ENCODE data around the gene CNOT3.

The CNOT3 gene

DNA sequence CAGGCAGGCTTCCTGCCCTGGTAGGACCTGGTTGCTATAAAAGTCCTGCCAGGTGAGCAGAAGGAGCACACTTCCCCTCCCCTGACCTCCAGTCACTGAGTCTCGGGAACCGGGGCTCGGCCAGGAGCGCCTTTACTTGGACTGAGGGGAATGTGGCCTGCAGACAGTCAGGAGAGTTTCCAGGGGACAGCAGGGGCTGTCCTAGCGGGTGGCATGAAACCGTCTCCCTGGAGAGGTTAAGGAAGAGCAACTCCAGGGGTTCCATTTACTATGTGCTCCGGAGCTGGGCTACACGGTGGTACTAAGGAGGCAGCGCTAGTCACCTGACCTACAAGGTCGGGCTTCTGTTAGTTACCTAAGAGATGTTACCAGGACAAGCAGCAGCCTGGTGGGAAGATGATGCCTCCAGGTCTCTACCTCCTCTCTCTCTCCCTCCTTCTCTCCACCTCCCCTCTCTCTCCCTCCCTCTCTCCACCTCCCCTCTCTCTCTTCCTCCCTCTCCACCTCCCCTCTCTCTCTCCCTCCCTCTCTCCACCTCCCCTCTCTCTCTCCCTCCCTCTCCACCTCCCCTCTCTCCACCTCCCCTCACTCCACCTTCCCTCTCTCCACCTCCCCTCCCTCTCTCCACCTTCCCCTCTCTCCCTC is 4.1 kb upstream of the CNOT3 start:
- DNase-seq: peak; percentile 23 to 35
- TF ChIP-seq GATA1 (IDR thresholded peaks at IDR 0.05; ENCODE audit: low read depth, low read length): no peak
- no peak for TF ChIP-seq POLR2A (IDR thresholded peaks at IDR 0.05; ENCODE audit: low read length)

DNA sequence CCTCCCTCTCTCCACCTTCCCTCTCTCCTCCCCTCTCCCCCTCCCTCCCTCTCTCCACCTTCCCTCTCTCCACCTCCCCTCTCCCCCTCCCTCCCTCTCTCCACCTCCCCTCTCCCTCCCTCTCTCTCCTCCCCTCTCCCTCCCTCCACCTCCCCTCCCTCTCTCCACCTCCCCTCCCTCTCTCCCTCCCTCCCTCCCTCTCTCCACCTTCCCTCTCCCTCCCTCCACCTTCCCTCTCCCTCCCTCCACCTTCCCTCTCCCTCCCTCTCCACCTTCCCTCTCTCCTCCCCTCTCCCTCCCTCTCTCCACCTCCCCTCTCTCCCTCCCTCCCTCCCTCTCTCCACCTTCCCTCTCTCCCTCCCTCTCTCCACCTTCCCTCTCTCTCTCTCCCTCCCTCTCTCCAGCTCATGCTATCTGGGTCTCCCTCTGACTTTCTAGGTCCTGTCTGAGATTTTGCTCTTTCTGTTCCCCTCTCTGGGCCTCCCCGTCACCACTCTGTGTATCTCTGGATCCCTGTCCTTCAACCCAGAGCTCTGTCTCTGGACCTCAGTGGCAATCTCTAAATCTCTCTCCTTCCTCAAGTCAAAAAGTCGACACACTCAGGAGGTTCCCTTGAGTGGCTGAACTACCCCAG is 3.5 kb upstream of the CNOT3 start:
- no peak for TF ChIP-seq POLR2A (IDR thresholded peaks at IDR 0.05; ENCODE audit: low read length)
- TF ChIP-seq GATA1 (IDR thresholded peaks at IDR 0.05; ENCODE audit: low read depth, low read length): no peak
- no peak for DNase-seq

DNA sequence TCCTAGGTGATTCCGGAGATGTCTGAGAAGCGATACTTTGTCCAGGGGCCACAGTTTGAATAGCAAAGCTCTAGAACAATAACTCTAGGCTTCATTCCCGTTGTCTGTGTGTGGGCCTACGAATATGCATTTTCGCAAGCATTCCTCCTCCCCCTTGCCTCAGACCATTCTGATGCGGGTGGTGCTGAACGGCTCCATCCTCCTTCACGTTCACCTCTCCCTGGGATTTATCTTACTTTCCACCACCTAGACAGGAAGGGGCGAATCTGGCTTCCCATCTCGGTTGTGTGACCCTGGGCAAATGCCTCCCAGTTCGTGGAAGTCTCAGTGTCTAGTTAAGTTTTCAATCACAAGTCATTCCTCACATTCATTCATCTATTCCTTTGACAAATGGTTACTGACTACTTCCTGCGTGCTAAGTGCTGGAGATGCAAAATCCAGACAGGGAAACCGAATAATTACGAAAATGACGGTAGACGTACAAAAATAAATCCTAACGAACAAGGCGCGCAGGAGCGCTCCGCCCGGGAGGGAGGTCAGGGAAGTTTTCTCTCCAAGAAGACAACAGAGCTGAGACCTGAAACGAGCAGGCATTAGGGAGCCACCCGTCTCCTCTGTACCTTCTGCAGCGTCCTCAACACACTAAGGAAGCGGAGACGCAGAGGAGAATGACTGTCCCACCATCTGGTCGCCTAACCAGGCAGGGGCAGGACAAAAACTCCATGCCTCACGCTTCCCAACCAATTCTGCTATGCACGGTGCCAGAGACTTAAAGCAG is 1.3 kb upstream of the CNOT3 start:
- no peak for TF ChIP-seq POLR2A (IDR thresholded peaks at IDR 0.05; ENCODE audit: low read length)
- TF ChIP-seq GATA1 (IDR thresholded peaks at IDR 0.05; ENCODE audit: low read depth, low read length): no peak
- no peak for DNase-seq

DNA sequence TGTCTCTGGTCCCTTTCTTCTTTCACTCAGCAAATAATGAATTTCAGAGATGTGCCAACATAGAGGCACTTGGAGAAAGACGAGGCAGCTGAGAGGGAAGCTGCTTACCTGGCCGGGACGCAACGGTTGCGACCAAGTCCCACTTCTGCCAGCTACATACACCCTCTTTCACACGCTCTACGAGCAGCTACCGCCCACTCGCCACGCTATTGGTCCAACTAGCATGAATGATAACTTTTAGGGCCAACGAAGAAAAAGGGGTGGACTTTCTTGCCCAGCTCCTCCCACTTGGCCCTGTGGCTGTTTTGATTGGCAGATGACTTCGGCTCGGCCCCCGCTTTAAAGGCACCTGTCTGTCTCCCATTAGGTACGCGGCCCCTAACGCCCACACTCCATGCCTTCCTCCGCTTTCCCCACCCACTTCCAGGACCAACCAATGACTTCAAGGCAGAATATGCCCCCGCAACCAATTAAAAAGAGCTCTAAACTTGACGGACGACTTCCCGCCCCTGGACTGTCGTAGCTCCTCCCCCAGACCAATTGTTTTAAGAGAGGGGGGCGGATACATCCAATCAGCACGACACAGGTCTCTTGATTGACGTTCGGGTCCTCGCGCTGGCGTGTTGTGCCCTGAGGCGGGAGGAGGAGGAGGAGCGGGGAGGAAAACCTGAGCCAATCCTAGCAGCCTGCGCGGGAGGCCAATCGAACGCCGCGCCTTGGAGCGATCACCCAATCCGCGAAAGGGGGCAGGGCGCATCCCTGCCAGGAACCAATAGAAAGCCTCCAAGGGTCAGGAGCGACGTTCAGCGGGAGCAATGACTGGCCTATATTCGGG is 481 bp upstream of the CNOT3 start:
- no peak for TF ChIP-seq GATA1 (IDR thresholded peaks at IDR 0.05; ENCODE audit: low read depth, low read length)
- TF ChIP-seq POLR2A (IDR thresholded peaks at IDR 0.05; ENCODE audit: low read length): peak; percentile 59
- DNase-seq: peak; percentile 100

DNA sequence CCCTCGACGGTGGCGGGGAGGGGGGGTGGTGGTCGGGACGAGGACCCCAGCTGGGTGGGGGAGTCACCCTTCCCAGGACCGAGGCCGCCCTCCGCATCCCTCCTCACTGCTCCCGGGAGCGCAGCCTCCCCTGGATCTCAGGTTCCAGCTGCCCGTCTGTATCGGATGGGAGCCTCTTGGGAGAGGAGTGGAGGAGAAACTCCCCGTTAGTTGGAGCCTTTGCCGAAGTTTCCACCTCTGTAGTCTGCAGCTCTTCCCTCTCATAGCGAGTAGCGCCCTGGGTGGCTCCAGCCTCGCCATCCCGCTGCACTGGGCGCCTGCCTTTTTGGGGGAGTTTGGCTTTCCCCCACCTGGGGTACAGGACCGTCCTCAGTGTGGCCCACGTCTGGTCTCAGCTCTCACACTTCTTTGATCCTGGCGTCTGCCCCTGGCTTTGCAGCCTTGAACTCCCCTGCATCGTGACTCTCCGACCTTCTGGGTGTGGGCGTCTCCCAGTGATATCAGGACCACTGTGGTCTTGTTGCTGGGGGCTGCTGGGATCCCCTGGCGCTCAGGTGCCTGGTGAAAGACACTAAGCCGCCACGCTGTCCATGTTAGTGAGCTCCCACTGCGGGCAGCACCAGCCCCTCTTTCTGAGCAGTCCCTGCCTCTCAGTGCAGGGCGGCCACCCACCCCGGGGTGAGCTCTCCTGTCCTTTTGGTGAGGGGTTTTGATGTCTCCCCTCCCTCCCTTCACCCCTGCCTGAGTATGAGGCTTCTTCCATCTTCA is 1.1 kb downstream of the CNOT3 start:
- DNase-seq: peak; percentile 33 to 46
- TF ChIP-seq GATA1 (IDR thresholded peaks at IDR 0.05; ENCODE audit: low read depth, low read length) (no peak), POLR2A (IDR thresholded peaks at IDR 0.05; ENCODE audit: low read length) (no peak)

DNA sequence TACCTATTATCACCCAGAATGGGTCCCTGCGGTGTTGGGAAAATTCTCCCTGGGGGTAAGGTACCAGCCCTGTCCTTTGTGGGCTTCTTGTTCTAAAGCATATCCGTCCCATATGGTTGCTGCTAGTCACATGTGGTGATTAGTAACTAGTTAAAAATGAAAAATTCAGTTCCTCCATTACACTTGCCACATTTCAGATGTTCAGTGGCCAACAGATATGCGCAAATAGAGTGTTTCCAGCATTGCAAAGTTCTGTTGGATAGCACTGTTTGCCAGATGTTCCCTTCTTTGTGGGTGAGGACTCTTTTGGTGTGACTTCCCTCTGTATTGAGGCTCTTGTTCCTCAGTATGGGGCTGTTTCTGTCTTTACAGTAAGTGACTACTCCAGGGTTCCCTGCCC is 3.8 kb downstream of the CNOT3 start:
- TF ChIP-seq POLR2A (IDR thresholded peaks at IDR 0.05; ENCODE audit: low read length): no peak
- TF ChIP-seq GATA1 (IDR thresholded peaks at IDR 0.05; ENCODE audit: low read depth, low read length): no peak
- no peak for DNase-seq

DNA sequence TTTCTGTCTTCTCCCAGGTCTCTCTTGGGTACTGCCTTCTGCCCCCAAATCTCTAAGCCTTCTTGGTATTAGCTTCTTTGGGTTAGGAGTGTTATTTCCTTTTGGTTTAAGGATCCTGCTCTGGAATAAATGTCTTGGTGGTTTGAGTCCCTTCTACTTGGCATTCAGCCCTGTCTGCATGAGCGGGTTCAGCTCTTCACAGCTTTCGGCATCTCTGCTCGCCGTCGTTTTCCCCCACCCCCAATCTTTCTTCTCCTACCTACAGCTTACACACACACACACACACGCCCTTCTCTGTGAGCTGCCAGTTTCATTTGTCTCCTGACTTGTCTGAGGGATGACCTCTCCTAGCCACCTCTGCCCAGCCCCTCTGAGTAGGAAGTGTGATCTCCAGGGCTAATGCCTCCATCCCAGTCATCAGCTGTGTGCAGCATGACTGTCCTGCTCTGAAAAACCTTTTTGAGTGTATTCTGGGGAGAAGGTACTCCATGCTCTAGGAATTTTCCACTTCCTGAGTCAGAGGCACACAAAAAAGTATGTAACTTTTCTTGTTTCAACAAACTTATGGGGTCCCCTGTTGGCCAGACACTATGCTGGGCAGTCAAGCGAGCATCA is 4.7 kb downstream of the CNOT3 start:
- TF ChIP-seq GATA1 (IDR thresholded peaks at IDR 0.05; ENCODE audit: low read depth, low read length): no peak
- TF ChIP-seq POLR2A (IDR thresholded peaks at IDR 0.05; ENCODE audit: low read length): no peak
- DNase-seq: no peak

DNA sequence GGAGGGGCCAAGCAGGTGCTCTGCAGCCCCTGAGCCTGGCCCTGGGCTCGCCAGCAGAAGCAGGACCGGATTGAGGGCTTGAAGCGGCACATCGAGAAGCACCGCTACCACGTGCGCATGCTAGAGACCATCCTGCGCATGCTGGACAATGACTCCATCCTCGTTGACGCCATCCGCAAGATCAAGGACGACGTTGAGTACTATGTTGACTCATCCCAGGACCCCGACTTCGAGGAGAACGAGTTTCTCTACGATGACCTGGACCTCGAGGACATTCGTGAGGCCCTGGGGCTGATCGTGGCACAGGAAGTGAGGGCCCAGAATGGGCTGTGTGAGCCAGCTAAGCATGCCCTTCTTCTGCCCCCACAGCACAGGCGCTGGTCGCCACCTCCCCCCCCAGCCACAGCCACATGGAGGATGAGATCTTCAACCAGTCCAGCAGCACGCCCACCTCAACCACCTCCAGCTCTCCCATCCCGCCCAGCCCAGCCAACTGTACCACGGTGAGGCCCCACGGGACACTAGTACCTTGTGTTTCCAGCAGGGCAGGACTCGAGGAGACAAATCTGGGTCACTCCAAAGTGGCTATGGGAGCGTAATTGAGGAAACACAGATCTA is 8.1 kb downstream of the CNOT3 start:
- no peak for TF ChIP-seq GATA1 (IDR thresholded peaks at IDR 0.05; ENCODE audit: low read depth, low read length)
- TF ChIP-seq POLR2A (IDR thresholded peaks at IDR 0.05; ENCODE audit: low read length): no peak
- DNase-seq: no peak

DNA sequence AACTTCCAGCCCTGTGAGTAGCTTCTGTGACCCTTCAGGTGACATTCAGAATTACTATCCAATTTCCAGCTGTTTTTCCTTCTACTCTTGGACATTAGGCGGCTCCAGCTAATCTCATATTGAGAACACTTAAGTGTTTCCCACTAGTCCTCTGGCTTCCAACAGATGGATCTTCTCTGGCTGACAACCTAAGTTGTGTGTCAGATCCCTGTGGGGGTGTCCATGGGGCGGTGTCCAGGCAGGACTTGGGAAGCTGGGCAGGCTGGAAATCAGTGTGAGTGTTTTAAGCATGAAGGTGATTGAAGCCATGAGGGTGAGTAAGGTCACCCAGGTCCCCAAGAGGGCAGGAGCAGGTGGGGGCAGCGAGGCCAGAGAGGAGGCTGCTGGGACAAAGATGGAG is 10.1 kb downstream of the CNOT3 start:
- no peak for DNase-seq
- TF ChIP-seq GATA1 (IDR thresholded peaks at IDR 0.05; ENCODE audit: low read depth, low read length): no peak
- TF ChIP-seq POLR2A (IDR thresholded peaks at IDR 0.05; ENCODE audit: low read length): no peak

DNA sequence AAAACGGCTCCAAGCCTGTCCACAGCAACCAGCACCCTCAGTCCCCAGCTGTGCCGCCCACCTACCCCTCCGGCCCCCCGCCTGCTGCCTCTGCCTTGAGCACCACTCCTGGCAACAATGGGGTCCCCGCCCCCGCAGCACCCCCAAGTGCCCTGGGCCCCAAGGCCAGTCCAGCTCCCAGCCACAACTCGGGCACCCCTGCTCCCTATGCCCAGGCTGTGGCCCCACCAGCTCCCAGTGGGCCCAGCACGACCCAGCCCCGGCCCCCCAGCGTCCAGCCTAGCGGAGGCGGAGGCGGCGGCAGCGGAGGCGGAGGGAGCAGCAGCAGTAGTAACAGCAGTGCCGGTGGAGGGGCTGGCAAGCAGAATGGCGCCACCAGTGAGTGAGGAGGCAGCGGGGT is 10.6 kb downstream of the CNOT3 start:
- no peak for DNase-seq
- TF ChIP-seq GATA1 (IDR thresholded peaks at IDR 0.05; ENCODE audit: low read depth, low read length) (no peak), POLR2A (IDR thresholded peaks at IDR 0.05; ENCODE audit: low read length) (no peak)

DNA sequence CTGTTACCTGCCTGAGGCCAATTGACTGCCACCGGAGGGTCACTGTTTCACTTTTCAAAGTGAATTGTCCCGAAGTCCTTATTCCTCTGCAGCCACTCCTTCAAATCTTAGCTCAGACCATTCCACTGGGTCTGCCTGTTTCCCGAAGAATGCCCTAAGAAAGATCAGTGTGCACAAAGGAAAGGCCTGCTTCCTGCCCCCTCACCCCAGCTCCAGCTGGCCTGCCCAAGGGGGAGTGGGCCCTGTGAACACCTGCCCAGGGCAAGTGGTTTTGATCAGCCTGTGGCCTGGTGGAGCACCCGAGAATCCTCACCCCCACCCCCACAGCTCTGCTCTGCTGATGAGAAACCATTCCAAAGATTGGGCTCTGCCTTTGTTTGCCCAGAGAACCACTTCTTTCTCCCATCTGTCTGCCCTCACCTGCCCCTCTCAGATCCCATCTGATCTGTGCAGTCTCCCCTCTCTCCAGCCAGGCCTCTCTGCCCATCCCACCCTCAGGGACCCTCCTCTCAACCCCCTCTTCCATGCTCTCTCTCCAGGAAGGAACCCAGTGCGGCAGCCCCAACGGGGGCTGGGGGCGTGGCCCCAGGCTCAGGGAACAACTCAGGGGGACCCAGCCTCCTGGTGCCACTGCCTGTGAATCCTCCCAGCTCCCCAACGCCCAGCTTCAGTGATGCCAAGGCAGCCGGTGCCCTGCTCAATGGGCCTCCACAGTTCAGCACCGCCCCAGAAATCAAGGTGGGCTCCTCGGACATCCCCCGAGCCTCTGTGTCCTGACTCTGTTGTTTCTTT is 11.7 kb downstream of the CNOT3 start:
- DNase-seq: no peak
- TF ChIP-seq POLR2A (IDR thresholded peaks at IDR 0.05; ENCODE audit: low read length): no peak
- TF ChIP-seq GATA1 (IDR thresholded peaks at IDR 0.05; ENCODE audit: low read depth, low read length): no peak
